ENCODE data around the gene CACYBP.

The CACYBP gene

GRCh38 chr1:175009532-175009931 lies 9.8 kb downstream of the CACYBP start:
- peaks cover 32% of the 10 kb centered on the region for H3K79me2 ChIP-seq (ENCODE audit: insufficient read depth, low read length)
- TF ChIP-seq CTCF (IDR thresholded peaks at IDR 0.05; ENCODE audit: low read length): no peak
- TF ChIP-seq EZH2 (IDR thresholded peaks at IDR 0.05; ENCODE audit: borderline replicate concordance, low read length): no peak
- H3K27ac ChIP-seq (ENCODE audit: low read depth, low read length, poor library complexity, severe bottlenecking): no peak overlapping the region
- H2AFZ ChIP-seq (ENCODE audit: low read length): no peak overlapping the region
- H4K20me1 ChIP-seq (ENCODE audit: insufficient read depth, low read length): peaks cover 2% of the 10 kb centered on the region; the same call in 1 of the 2 replicates
- H3K27me3 ChIP-seq (ENCODE audit: insufficient read depth, low read length): no peaks in the 10 kb centered on the region
- no peak overlapping the region for H3K4me3 ChIP-seq (ENCODE audit: low read depth, low read length, poor library complexity, severe bottlenecking)
- H3K9ac ChIP-seq (ENCODE audit: low read length): no peak overlapping the region
- H3K9me3 ChIP-seq (ENCODE audit: low read length): no peaks in the 10 kb centered on the region
- peaks cover 100% of the 10 kb centered on the region for H3K36me3 ChIP-seq (ENCODE audit: insufficient read depth, low read length)
- no peaks in the 10 kb centered on the region for H3K9me2 ChIP-seq (ENCODE audit: low read depth, low read length)
- no peak overlapping the region for H3K4me2 ChIP-seq (ENCODE audit: low read length)
- H3K4me1 ChIP-seq (ENCODE audit: insufficient read depth, low read length, severe bottlenecking): no peaks in the 10 kb centered on the region
- peaks cover 4% of the 10 kb centered on the region; the same call in 1 of the 2 replicates for H3F3A ChIP-seq (ENCODE audit: insufficient read depth, low read length)

- H3K9me3 ChIP-seq (ENCODE audit: low read length): no peaks in the 10 kb centered on the region
- no peaks in the 10 kb centered on the region for H3K79me2 ChIP-seq (ENCODE audit: insufficient read depth, low read length)
- H3K27me3 ChIP-seq (ENCODE audit: insufficient read depth, low read length): no peaks in the 10 kb centered on the region
- H3K4me3 ChIP-seq (ENCODE audit: low read depth, low read length, poor library complexity, severe bottlenecking): no peak overlapping the region
- no peak overlapping the region for H2AFZ ChIP-seq (ENCODE audit: low read length)
- H4K20me1 ChIP-seq (ENCODE audit: insufficient read depth, low read length): no peaks in the 10 kb centered on the region
- H3K4me1 ChIP-seq (ENCODE audit: insufficient read depth, low read length, severe bottlenecking): no peaks in the 10 kb centered on the region
- H3K4me2 ChIP-seq (ENCODE audit: low read length): no peak overlapping the region
- H3K36me3 ChIP-seq (ENCODE audit: insufficient read depth, low read length): peaks cover 100% of the 10 kb centered on the region
- no peaks in the 10 kb centered on the region for H3K9me2 ChIP-seq (ENCODE audit: low read depth, low read length)
- H3K9ac ChIP-seq (ENCODE audit: low read length): no peak overlapping the region
- H3F3A ChIP-seq (ENCODE audit: insufficient read depth, low read length): peaks cover 4% of the 10 kb centered on the region; the same call in 1 of the 2 replicates
- H3K27ac ChIP-seq (ENCODE audit: low read depth, low read length, poor library complexity, severe bottlenecking): no peak overlapping the region
- TF ChIP-seq CTCF (IDR thresholded peaks at IDR 0.05; ENCODE audit: low read length): no peak
Observed at GRCh38 chr1:175013445-175013844, 13.7 kb downstream of the CACYBP start.

- H3K27me3 ChIP-seq (ENCODE audit: insufficient read depth, low read length): no peaks in the 10 kb centered on the region
- H3K4me2 ChIP-seq (ENCODE audit: low read length): no peak overlapping the region
- no peaks in the 10 kb centered on the region for H3K9me3 ChIP-seq (ENCODE audit: low read length)
- H3K79me2 ChIP-seq (ENCODE audit: insufficient read depth, low read length): no peaks in the 10 kb centered on the region
- no peak overlapping the region for H3K9ac ChIP-seq (ENCODE audit: low read length)
- no peak overlapping the region for H3K27ac ChIP-seq (ENCODE audit: low read depth, low read length, poor library complexity, severe bottlenecking)
- no peak overlapping the region for H2AFZ ChIP-seq (ENCODE audit: low read length)
- no peaks in the 10 kb centered on the region for H3K4me1 ChIP-seq (ENCODE audit: insufficient read depth, low read length, severe bottlenecking)
- no peak for TF ChIP-seq EZH2 (IDR thresholded peaks at IDR 0.05; ENCODE audit: borderline replicate concordance, low read length)
- TF ChIP-seq CTCF (IDR thresholded peaks at IDR 0.05; ENCODE audit: low read length): no peak
- no peak overlapping the region for H3K4me3 ChIP-seq (ENCODE audit: low read depth, low read length, poor library complexity, severe bottlenecking)
- H3K36me3 ChIP-seq (ENCODE audit: insufficient read depth, low read length): peaks cover 83% of the 10 kb centered on the region
- H3K9me2 ChIP-seq (ENCODE audit: low read depth, low read length): no peaks in the 10 kb centered on the region
- peaks cover 4% of the 10 kb centered on the region; the same call in 1 of the 2 replicates for H3F3A ChIP-seq (ENCODE audit: insufficient read depth, low read length)
- H4K20me1 ChIP-seq (ENCODE audit: insufficient read depth, low read length): no peaks in the 10 kb centered on the region
Observed at GRCh38 chr1:175015243-175015642, 15.5 kb downstream of the CACYBP start.
